ENCODE results near the gene ALKBH3. TPM values are rescaled to one million over a fixed set of nuclear protein-coding genes. Genes with fewer than 3 reads are reported as not detected.

The ALKBH3 gene
- total RNA-seq, 2 donors from 2014 or later: 9.3 to 13.9 TPM

DNA sequence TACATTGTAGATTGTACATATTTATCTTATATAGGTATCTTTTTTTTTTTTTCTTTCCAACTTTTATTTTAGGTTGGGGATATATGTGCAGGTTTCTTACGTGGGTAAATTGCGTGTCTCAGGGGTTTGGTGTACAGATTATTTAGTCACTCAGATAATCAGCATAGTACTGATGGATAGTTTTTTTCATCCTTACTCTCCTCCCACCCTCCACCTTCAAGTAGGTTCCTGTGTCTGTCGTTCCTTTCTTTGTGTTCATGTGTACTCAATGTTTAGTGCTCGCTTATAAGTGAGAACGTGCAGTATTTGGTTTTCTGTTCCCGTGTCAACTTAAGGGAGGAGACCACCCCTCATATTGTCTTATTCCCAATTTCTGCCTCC is 71.4 kb downstream of the ALKBH3 start:
- peaks cover 7% of the 10 kb centered on the region for H3K27me3 Mint-ChIP-seq (ENCODE audit: insufficient read depth)
- no peaks in the 10 kb centered on the region for H3K4me1 ChIP-seq (ENCODE audit: control insufficient read depth, insufficient read depth, low read length)
- whole genome bisulfite sequencing, 2 experiments (ENCODE audit: insufficient coverage in 1 of 2, insufficient read length in 1 of 2): 96 to 97% methylated on average over 4 of the region's 6 CpGs
- H3K27ac ChIP-seq (ENCODE audit: low read depth, low read length): no peak overlapping the region
- peaks cover 7% of the 10 kb centered on the region for H3K4me1 Mint-ChIP-seq
- DNase-seq: no peak
- TF ChIP-seq, protein P1, sequence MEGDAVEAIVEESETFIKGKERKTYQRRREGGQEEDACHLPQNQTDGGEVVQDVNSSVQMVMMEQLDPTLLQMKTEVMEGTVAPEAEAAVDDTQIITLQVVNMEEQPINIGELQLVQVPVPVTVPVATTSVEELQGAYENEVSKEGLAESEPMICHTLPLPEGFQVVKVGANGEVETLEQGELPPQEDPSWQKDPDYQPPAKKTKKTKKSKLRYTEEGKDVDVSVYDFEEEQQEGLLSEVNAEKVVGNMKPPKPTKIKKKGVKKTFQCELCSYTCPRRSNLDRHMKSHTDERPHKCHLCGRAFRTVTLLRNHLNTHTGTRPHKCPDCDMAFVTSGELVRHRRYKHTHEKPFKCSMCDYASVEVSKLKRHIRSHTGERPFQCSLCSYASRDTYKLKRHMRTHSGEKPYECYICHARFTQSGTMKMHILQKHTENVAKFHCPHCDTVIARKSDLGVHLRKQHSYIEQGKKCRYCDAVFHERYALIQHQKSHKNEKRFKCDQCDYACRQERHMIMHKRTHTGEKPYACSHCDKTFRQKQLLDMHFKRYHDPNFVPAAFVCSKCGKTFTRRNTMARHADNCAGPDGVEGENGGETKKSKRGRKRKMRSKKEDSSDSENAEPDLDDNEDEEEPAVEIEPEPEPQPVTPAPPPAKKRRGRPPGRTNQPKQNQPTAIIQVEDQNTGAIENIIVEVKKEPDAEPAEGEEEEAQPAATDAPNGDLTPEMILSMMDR (conservative IDR thresholded peaks at IDR 0.05): no peak
- H3K27ac Mint-ChIP-seq: no peak overlapping the region
- H3K9ac ChIP-seq (ENCODE audit: extremely low read depth, low read length, poor library complexity, severe bottlenecking): no peak overlapping the region
- H3K36me3 Mint-ChIP-seq (ENCODE audit: low read depth): no peaks in the 10 kb centered on the region
- no peaks in the 10 kb centered on the region for H3K27me3 ChIP-seq (ENCODE audit: control insufficient read depth, insufficient read depth, low read length, poor library complexity, severe bottlenecking)
- H3K9me3 Mint-ChIP-seq: peaks cover 12% of the 10 kb centered on the region
- H3K9me3 ChIP-seq (ENCODE audit: control insufficient read depth, low read length): peaks cover 11% of the 10 kb centered on the region
- no peaks in the 10 kb centered on the region for H3K36me3 ChIP-seq (ENCODE audit: control insufficient read depth, insufficient read depth, low read length)
- H3K4me3 ChIP-seq (ENCODE audit: low read length): no peak overlapping the region
- H3K4me3 Mint-ChIP-seq: no peak overlapping the region

DNA sequence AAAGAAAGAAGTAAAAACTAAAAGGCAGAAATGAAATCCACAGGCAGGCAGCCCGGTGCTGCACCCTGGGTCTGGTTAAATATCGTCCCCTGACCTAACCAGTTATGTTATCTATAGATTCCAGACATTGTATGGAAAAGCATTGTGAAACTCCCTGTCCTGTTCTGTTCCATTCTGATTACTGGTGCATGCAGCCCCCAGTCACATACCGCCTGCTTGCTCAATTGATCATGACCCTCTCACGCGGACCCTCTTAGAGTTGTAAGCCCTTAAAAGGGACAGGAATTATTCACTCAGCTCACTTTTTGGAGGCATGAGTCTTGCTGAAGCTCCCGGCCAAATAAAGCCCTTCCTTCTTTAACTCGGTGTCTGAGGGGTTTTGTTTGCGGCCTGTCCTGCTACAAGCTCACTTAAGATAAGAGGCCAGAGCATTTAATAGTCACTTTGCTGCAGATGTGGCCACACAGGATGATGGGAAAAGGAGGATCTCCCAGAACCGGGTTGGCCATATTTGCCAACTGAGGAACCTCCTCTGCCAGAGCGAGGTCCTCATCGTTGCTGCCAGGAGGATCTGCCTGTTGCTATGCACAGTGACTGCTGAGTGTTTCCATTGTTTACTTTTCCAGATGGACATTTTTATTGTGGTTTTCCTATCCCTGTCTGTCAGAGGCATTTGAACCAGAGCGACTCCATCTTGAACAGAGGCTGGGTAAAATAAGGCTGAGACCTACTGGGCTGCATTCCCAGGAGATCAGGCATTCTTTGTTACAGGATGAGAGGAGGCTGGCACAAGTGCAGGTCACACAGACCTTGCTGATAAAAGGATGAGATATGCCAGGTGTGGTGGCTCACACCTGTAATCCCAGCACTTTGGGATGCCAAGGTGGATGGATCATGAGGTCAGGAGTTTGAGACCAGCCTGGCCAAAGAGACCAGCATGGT is 72.0 kb downstream of the ALKBH3 start:
- Histone ChIP-seq H3K9ac (ENCODE audit: extremely low read depth, low read length, poor library complexity, severe bottlenecking) (no peak overlapping the region), H3K4me1 (ENCODE audit: control insufficient read depth, insufficient read depth, low read length) (no peaks in the 10 kb centered on the region), H3K4me3 (ENCODE audit: low read length) (no peak overlapping the region), H3K27ac (ENCODE audit: low read depth, low read length) (no peak overlapping the region), H3K27me3 (ENCODE audit: control insufficient read depth, insufficient read depth, low read length, poor library complexity, severe bottlenecking) (no peaks in the 10 kb centered on the region), H3K9me3 (ENCODE audit: control insufficient read depth, low read length) (peaks cover 12% of the 10 kb centered on the region), H3K36me3 (ENCODE audit: control insufficient read depth, insufficient read depth, low read length) (no peaks in the 10 kb centered on the region)
- peaks cover 12% of the 10 kb centered on the region for H3K4me1 Mint-ChIP-seq
- 95 to 100% methylated on average over 10 to 12 of the region's 12 CpGs for WGBS, 2 experiments (ENCODE audit: insufficient coverage in 1 of 2, insufficient read length in 1 of 2)
- DNase-seq: no peak
- no peaks in the 10 kb centered on the region for H3K36me3 Mint-ChIP-seq (ENCODE audit: low read depth)
- TF ChIP-seq, protein P1 (conservative IDR thresholded peaks at IDR 0.05): no peak
- H3K4me3 Mint-ChIP-seq: no peak overlapping the region
- H3K27me3 Mint-ChIP-seq (ENCODE audit: insufficient read depth): peaks cover 4% of the 10 kb centered on the region
- no peak overlapping the region for H3K27ac Mint-ChIP-seq
- peaks cover 13% of the 10 kb centered on the region for H3K9me3 Mint-ChIP-seq

DNA sequence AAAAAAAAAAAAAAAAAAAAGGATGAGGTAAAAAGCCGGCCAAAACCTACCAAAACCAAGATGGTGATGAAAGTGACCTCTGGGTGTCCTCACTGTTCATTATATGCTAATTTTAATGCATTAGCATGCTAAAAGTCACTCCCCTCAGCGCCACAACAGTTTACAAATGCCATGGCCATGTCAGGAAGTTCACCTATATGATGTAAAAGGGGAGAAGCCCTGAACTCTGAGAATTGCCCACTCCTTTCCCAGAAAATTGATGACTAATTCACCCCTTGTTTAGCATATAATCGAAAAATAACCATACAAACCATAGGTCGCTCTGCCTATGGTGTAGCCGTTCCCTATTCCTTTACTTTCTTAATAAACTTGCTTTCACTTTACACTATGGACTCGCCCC is 72.9 kb downstream of the ALKBH3 start:
- no peak overlapping the region for H3K9ac ChIP-seq (ENCODE audit: extremely low read depth, low read length, poor library complexity, severe bottlenecking)
- TF ChIP-seq, protein P1 (conservative IDR thresholded peaks at IDR 0.05): no peak
- Mint-ChIP-seq H3K27me3 (ENCODE audit: insufficient read depth) (peaks cover 4% of the 10 kb centered on the region), H3K9me3 (peaks cover 18% of the 10 kb centered on the region), H3K4me1 (peaks cover 13% of the 10 kb centered on the region), H3K27ac (no peak overlapping the region), H3K4me3 (no peak overlapping the region), H3K36me3 (ENCODE audit: low read depth) (no peaks in the 10 kb centered on the region)
- no peak overlapping the region for H3K4me3 ChIP-seq (ENCODE audit: low read length)
- peaks cover 20% of the 10 kb centered on the region for H3K9me3 ChIP-seq (ENCODE audit: control insufficient read depth, low read length)
- H3K36me3 ChIP-seq (ENCODE audit: control insufficient read depth, insufficient read depth, low read length): no peaks in the 10 kb centered on the region
- no peaks in the 10 kb centered on the region for H3K4me1 ChIP-seq (ENCODE audit: control insufficient read depth, insufficient read depth, low read length)
- no peak overlapping the region for H3K27ac ChIP-seq (ENCODE audit: low read depth, low read length)
- DNase-seq: no peak
- no peaks in the 10 kb centered on the region for H3K27me3 ChIP-seq (ENCODE audit: control insufficient read depth, insufficient read depth, low read length, poor library complexity, severe bottlenecking)
- WGBS, 2 experiments (ENCODE audit: insufficient coverage in 1 of 2, insufficient read length in 1 of 2): 91 to 94% methylated on average over 5 of the region's 6 CpGs

All from endodermal cell (in vitro differentiated cells).